NT2/D1 (cell line): ENCODE data around the gene CFAP20.

ENCODE experiments used
- YY1 ChIP-seq: IDR thresholded peaks from 2 replicates; pipeline ENCODE4 v1.6.1; 2011; ENCODE audit not compliant: insufficient read length, insufficient read depth
- ZNF274 ChIP-seq: IDR thresholded peaks from 2 replicates; pipeline ENCODE4 v1.6.1; 2011; ENCODE audit warnings: mild to moderate bottlenecking, low read depth, low read length

- TF ChIP-seq ZNF274 = no peak
- no peak for TF ChIP-seq YY1
These were observed 8.4 kb upstream of the CFAP20 start for GRCh38 chr16:58137581-58137980.
